HEK293 (cell line): ENCODE data around the gene ANKRD31.

ENCODE experiments used
- CTCF ChIA-PET: fragments of 350-600 bp; formaldehyde crosslinking; extraction: SDS; loops from one replicate; lab custom pipeline; 2021; ENCODE audit warnings: antibody characterized with exemption; lab: Yijun Ruan, JAX
- POLR2A ChIA-PET: fragments of 300-600 bp; formaldehyde crosslinking; extraction: SDS; loops from one replicate; lab custom pipeline; 2020; ENCODE audit warnings: antibody characterized with exemption, inconsistent platforms; lab: Yijun Ruan, JAX
- H3K27ac ChIP-seq: fragments of 200-500 bp; sonication (Bioruptor generic); 2 replicates; pipeline ENCODE4 v1.5.1; 2014; ENCODE audit warnings: low read depth, low read length, control low read depth, inconsistent platforms; ENCODE audit errors: extremely low read depth
- H3K36me3 ChIP-seq, 2 experiments: fragments of 200-500 bp in 1 of 2; sonication (Bioruptor generic) in 1 of 2; 1 replicate in 1 of 2; 2 replicates in 1 of 2; pipeline ENCODE4 v1.5.1; 2014 to 2017; ENCODE audit warnings: inconsistent platforms in 2 of 2, low read length in 2 of 2; ENCODE audit not compliant: control insufficient read depth in 2 of 2, insufficient read depth in 1 of 2
- H3K4me1 ChIP-seq: fragments of 200-500 bp; sonication (Bioruptor generic); 2 replicates; pipeline ENCODE4 v1.5.1; 2014; ENCODE audit warnings: mild to moderate bottlenecking, low read length, inconsistent platforms; ENCODE audit not compliant: control insufficient read depth, insufficient read depth
- H3K4me3 ChIP-seq: 2 replicates; pipeline ENCODE4 v1.5.1; 2011; ENCODE audit warnings: low read depth, mild to moderate bottlenecking, control low read depth, low read length, moderate library complexity
- H3K9me3 ChIP-seq: fragments of 200-500 bp; sonication (Bioruptor generic); 2 replicates; pipeline ENCODE4 v1.5.1; 2014; ENCODE audit warnings: low read depth, low read length, inconsistent platforms; ENCODE audit not compliant: control insufficient read depth, insufficient read depth
- IKZF3 ChIP-seq: fragments of 450-650 bp; IDR thresholded peaks from 2 replicates; pipeline ENCODE4 v1.5.0; 2018; ENCODE audit warnings: missing biosample characterization, mild to moderate bottlenecking, missing genetic modification characterization, moderate library complexity
- ZBTB48 ChIP-seq: fragments of 450-650 bp; formaldehyde crosslinking; IDR thresholded peaks from 2 replicates; pipeline ENCODE4 v1.5.1; 2016; ENCODE audit warnings: missing biosample characterization, missing genetic modification characterization
- ZBTB7A ChIP-seq: fragments of 450-650 bp; formaldehyde crosslinking; IDR thresholded peaks from 2 replicates; pipeline ENCODE4 v1.5.1; 2016; ENCODE audit warnings: low read depth, missing biosample characterization, missing genetic modification characterization
- ZNF121 ChIP-seq: fragments of 450-650 bp; formaldehyde crosslinking; IDR thresholded peaks from 2 replicates; pipeline ENCODE4 v1.5.1; 2016; ENCODE audit warnings: missing biosample characterization, missing genetic modification characterization
- ZNF169 ChIP-seq: fragments of 450-650 bp; formaldehyde crosslinking; IDR thresholded peaks from 2 replicates; pipeline ENCODE4 v1.5.1; 2016; ENCODE audit warnings: missing biosample characterization, missing genetic modification characterization
- ZNF19 ChIP-seq: fragments of 450-650 bp; formaldehyde crosslinking; IDR thresholded peaks from 2 replicates; pipeline ENCODE4; 2016; ENCODE audit warnings: missing biosample characterization, missing genetic modification characterization, low read depth
- ZNF211 ChIP-seq: fragments of 450-650 bp; formaldehyde crosslinking; IDR thresholded peaks from 2 replicates; pipeline ENCODE4 v1.5.1; 2016; ENCODE audit warnings: low read depth, missing biosample characterization, missing genetic modification characterization
- ZNF214 ChIP-seq: fragments of 450-650 bp; formaldehyde crosslinking; IDR thresholded peaks from 2 replicates; pipeline ENCODE4 v1.5.1; 2017; ENCODE audit warnings: missing biosample characterization, mild to moderate bottlenecking, missing genetic modification characterization, borderline replicate concordance
- ZNF23 ChIP-seq: fragments of 450-650 bp; formaldehyde crosslinking; IDR thresholded peaks from 2 replicates; pipeline ENCODE4 v1.5.1; 2016; ENCODE audit warnings: missing biosample characterization, missing genetic modification characterization, borderline replicate concordance
- ZNF239 ChIP-seq: fragments of 450-650 bp; formaldehyde crosslinking; IDR thresholded peaks from 2 replicates; pipeline ENCODE4 v1.5.1; 2016; ENCODE audit warnings: missing biosample characterization, missing genetic modification characterization
- ZNF426 ChIP-seq: fragments of 450-650 bp; formaldehyde crosslinking; IDR thresholded peaks from 2 replicates; pipeline ENCODE4 v1.5.1; 2017; ENCODE audit warnings: missing biosample characterization, missing genetic modification characterization, mild to moderate bottlenecking, inconsistent platforms, moderate library complexity
- ZNF473 ChIP-seq: fragments of 450-650 bp; formaldehyde crosslinking; IDR thresholded peaks from 2 replicates; pipeline ENCODE4 v1.5.1; 2017; ENCODE audit warnings: missing biosample characterization, missing genetic modification characterization
- ZNF558 ChIP-seq: fragments of 450-650 bp; formaldehyde crosslinking; IDR thresholded peaks from 2 replicates; pipeline ENCODE4 v1.5.1; 2016; ENCODE audit warnings: missing biosample characterization, missing genetic modification characterization
- ZNF660 ChIP-seq: fragments of 450-650 bp; IDR thresholded peaks from 2 replicates; pipeline ENCODE4 v1.5.1; 2018; ENCODE audit warnings: missing biosample characterization, mild to moderate bottlenecking, missing genetic modification characterization
- ZNF704 ChIP-seq: fragments of 450-650 bp; formaldehyde crosslinking; IDR thresholded peaks from 2 replicates; pipeline ENCODE4 v1.5.1; 2016; ENCODE audit warnings: missing biosample characterization, missing genetic modification characterization
- ZSCAN30 ChIP-seq: fragments of 450-650 bp; IDR thresholded peaks from 2 replicates; pipeline ENCODE4 v1.5.1; 2018; ENCODE audit warnings: missing biosample characterization, mild to moderate bottlenecking, missing genetic modification characterization, moderate library complexity
- TF ChIP-seq, protein P1 (sequence below): fragments of 450-650 bp; formaldehyde crosslinking; IDR thresholded peaks from 2 replicates; pipeline ENCODE4 v1.5.1; 2016; ENCODE audit warnings: missing biosample characterization, missing genetic modification characterization

ANKRD31 gene

DNA sequence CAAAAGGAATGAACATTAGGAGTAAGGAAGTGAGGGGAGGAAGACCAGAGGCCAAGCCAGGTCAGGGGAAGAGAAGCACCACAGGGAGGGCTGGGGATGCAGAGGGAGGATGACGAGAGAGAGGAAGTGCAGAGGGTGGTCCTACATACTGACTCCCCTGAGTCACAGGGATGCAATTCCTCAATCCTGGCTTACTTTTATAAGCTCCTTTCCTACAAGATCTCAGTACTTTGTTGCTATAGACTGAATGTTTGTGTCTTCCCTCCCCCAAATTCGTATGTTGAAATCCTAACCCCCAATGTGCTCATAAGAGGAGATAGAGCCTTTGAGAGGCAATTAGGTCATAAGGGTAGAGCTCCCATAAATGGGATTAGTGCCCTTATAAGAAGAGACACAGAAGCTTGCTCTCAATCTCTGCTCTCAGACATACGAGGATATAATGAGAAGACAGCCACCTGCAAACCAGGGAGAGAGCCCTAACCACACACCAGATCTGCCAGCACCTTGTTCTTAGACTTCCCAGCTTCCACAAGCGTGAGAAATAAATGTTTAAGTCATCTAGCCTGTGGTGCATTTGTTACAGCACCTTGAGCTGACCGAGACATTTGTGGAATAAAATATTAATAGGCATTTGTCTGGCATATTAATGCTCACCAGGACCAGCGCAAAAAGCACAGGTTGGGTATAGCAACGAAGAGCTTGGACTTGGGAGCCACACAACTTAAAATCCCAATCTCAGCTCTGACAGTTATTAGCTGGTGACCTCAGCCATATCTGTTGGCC is 217.7 kb downstream of the ANKRD31 start:
- no peaks in the 10 kb centered on the region for H3K9me3 ChIP-seq
- H3K27ac ChIP-seq, result no peak overlapping the region
- TF ChIP-seq ZSCAN30 (tag by site-specific recombination) (no peak), ZNF426 (no peak), IKZF3 (no peak), ZNF558 (tag by site-specific recombination) (no peak), ZNF214 (tag by site-specific recombination) (no peak), ZNF704 (tag by site-specific recombination) (no peak), ZNF211 (tag by site-specific recombination) (no peak), ZBTB7A (tag by site-specific recombination) (no peak), ZNF169 (tag by site-specific recombination) (no peak), ZNF660 (tag by site-specific recombination) (no peak), ZBTB48 (tag by site-specific recombination) (no peak), ZNF19 (tag by site-specific recombination) (no peak), ZNF239 (no peak), ZNF121 (no peak), ZNF473 (tag by site-specific recombination) (no peak), ZNF23 (no peak)
- TF ChIP-seq, protein P1, sequence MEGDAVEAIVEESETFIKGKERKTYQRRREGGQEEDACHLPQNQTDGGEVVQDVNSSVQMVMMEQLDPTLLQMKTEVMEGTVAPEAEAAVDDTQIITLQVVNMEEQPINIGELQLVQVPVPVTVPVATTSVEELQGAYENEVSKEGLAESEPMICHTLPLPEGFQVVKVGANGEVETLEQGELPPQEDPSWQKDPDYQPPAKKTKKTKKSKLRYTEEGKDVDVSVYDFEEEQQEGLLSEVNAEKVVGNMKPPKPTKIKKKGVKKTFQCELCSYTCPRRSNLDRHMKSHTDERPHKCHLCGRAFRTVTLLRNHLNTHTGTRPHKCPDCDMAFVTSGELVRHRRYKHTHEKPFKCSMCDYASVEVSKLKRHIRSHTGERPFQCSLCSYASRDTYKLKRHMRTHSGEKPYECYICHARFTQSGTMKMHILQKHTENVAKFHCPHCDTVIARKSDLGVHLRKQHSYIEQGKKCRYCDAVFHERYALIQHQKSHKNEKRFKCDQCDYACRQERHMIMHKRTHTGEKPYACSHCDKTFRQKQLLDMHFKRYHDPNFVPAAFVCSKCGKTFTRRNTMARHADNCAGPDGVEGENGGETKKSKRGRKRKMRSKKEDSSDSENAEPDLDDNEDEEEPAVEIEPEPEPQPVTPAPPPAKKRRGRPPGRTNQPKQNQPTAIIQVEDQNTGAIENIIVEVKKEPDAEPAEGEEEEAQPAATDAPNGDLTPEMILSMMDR (tag by site-specific recombination), result no peak
- no peaks in the 10 kb centered on the region for H3K36me3 ChIP-seq
- H3K4me1 ChIP-seq, result no peaks in the 10 kb centered on the region
- POLR2A ChIA-PET, result no interaction called here
- no peak overlapping the region for H3K4me3 ChIP-seq
- CTCF ChIA-PET, result interaction anchor here (0.7 kb wide), 1 partner anchor 62 kb away, joined by 3 read pairs; no protein-coding TSS in a partner anchor
